Activated gamma-delta T cell treated with anti-CD3 and anti-CD28 coated beads, Interleukin-2, amount 50 U/mL, for 16 hours (primary cell): Measurements from ENCODE around the gene SETD7.

ENCODE experiments used
- DNase-seq: peaks from one replicate; pipeline ENCODE4 v3.0.0-alpha.2; 2020; ENCODE audit warnings: low read depth

The SETD7 gene

GRCh38 chr4:139556071-139556723 lies at the start of gene SETD7:
Gene SETD7, minus strand, starts transcription at chr4:139556219. Its CDS starts 82 bp downstream, at chr4:139556137.
- no peak for DNase-seq

- DNase-seq, result no peak
Observed at GRCh38 chr4:139605516-139605915, 49.5 kb upstream of the SETD7 start.

DNA sequence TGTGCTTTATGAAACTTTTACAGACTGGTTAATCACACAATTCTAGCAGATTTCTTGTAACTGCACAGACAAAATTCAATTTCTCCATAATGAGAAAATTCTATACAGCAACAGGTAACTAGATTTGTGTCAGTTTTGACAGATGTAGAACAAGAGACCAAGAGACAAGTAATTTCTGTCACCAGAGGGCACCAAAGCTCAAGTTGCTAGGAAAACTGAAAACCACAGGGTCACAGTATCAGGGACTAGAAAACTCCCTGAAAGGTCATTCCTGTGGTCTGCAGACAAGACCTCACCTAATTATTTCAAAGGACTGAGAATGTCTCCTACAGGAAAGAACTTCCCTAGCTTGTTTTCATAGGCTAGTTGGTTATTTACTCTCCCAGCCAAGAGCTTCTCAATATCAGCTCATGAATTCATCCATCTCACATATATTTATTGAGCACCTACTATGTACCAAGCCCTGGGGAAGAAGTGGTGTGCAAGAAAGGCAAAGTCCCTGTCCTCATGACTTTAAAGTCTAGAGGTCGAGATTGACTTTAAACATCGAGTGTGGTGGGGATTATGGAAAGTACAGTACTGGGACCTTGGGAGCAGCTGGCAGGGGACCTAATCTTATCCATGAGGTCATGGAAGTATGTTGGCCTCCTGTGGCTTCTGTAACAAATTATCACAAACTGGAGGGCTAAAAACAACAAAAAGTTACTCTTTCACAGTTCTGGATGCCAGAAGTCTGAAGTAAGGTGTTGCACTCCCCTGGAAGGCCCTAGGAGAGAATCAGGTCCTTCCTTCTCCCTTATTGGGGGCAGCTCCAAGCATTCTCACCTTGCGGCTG lies 47.8 kb upstream of the SETD7 start:
- DNase-seq, result no peak

DNA sequence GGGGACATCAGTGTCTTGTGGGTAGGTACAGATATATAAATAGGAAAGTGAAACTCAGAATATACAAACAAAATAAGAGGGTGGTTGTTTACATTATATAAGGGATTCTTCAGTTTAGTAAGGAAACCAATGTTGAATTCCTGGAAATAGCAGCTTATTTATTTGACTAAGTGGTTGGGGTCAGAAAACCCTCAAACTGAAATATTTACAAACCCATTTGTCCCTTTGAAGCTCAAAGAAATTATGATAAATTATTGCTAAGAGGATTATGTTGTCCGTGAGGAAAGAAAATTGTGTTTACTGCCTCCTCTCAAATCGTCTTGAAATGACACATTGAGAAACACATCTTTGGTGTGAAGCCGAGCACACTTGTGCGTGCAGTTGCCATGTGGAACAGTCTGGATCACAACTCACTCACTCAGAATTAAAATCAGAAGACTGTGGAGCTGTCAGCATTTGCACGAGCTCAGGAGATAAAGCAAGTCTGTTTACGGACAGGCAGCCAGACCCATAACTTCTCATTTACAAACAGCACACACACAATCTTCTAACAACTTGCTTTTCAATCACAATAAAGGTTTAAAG lies 46.8 kb upstream of the SETD7 start:
- no peak for DNase-seq

DNA sequence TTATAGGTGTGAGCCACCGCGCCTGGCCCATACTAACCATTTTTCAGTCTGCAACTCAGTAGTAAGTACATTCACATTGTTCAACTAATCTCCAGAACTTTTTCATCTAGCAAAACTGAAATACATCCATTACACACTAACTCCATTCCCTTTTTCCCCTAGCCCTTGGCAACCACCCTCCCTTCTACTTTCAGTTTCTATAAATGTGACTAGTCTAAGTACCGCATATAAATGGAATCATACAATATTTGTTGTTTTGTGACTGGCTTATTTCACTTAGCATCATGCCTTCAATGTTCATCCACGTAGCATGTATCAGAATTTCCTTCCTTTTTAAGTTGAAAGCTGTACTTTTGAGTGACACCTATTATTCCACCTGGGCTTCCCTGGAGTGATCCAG lies 44.6 kb upstream of the SETD7 start:
- no peak for DNase-seq

DNA sequence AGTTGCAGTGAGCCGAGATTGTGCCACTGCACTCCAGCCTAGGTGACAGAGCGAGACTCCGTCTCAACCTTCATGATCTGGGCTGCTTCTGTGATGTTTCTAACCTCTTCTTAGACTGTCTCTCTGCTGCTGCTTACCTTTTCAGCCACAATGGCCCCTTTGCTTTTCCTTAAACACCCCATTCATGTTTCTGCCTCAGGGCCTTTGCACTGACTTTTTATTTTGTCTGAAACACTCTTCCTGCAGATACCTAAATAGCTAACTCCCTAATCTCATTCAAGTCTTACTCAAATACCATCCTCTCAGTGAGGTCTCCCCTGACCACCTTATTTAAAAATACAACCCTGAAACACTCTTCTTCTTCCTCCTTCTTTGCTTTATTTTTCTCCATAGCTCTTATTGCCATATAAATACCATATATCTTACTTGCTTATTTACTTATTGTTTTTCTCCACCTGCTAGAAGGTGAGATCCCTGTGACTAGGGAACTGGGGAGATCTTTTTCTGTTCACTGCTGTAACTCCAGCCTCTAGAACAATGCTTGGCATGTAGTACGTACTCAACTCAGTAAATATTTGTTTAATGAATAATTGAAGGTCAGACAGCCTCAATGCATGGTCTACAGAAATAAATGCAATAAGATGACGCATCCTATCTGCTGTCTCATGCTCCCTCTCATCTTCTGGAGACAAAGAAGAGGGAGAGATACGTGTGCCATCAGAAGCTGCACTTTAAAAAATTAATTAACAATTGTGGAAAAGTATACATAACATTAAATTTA lies 43.8 kb upstream of the SETD7 start:
- no peak for DNase-seq

DNA sequence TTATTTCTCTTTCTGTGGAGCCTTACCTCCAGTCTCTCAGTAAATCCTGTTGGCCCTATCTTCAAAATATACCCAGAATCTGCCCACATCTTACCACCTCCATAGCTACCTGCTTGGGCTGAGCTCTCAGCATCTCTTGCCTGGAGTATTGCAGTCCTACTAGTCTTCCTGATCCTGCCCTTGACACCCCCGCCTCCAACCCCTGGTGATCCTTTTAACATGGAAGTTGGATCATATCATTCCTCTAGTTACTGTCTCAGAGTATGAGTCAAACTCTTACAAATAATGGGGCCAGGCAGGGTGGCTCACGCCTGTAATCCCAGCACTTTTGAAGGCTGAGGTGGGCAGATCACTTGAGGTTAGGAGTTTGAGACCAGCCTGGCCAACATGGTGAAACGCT lies 43.1 kb upstream of the SETD7 start:
- DNase-seq, result no peak

GRCh38 chr4:139596684-139597279 lies 40.8 kb upstream of the SETD7 start:
- DNase-seq, result no peak

DNA sequence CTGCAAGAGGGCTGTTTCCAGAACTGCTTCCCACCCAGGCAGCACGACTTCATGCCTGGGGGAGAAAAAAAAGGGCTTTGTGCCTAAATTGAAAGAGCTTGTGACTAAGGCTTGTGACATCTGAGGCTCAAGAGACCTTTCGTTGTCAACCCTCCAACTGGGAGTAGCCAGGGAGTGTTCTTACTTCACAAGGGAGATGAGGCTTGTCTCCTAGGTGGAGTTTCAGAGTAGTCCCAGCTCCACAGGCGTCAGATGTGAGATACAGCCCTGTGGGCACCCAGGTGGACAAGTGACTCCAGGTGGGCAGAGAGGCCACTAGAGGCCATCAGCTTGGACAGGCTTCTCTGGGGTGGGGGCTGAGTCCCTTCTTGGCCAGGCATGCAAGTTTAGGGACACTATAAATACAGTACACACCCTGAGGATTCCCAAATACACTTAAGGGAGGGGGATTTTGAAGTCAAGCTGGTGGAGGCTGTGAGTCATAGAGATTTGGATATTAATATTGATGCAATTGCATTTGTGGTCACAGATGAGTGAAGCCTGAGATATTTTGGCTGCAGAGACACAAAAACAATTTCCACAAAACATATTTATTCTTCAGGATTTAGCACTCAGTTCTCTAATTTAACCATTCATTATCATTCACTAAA lies 40.1 kb upstream of the SETD7 start:
- no peak for DNase-seq

- DNase-seq, result no peak
Observed at GRCh38 chr4:139594591-139595185, 38.7 kb upstream of the SETD7 start.

DNA sequence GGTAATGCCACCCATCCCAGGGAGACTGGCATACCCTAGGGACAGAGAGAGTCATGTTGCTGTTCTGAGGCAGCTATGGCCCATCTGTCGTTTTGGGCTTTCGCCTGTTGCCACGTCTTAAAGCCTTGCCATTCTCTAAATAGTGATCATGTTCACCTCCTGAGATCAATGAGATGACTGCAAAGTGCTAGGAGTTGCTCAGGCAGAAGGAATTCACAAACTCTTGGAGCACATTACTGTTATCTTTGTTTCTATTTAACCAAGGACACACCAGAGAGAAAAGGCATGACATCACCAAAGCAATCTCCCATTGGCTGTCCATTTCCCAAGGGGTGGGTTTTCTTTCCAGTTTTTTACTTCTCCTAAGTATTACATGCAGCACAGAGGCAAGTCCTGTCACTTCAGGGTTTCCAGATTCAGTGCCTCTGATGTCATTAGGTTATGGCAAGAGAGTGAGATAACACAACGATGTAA lies 37.1 kb upstream of the SETD7 start:
- DNase-seq, result no peak

- DNase-seq, result no peak
Observed at GRCh38 chr4:139589336-139590018, 33.5 kb upstream of the SETD7 start.

DNA sequence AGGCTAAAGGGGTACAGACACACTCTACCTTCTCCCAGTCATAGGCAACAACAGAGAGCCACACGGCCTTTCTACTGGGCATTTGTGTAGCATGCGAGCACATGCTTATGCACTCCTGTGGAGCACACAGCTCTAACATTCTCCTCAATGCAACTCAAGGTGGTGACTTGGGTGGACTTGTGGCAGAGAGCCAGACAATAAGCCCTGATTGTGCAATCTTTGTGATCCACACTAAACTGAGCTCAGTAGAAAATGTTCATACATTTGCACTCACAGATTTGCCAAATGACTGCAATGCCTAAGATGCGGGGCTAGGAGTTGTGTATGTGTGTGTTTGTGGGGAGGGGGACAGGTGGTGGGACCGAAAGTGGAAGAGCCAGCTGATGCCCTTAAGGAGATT lies 31.4 kb upstream of the SETD7 start:
- DNase-seq, result no peak

GRCh38 chr4:139585473-139585872 lies 29.5 kb upstream of the SETD7 start:
- no peak for DNase-seq

- DNase-seq, result no peak
Observed at GRCh38 chr4:139584784-139585183, 28.8 kb upstream of the SETD7 start.

DNA sequence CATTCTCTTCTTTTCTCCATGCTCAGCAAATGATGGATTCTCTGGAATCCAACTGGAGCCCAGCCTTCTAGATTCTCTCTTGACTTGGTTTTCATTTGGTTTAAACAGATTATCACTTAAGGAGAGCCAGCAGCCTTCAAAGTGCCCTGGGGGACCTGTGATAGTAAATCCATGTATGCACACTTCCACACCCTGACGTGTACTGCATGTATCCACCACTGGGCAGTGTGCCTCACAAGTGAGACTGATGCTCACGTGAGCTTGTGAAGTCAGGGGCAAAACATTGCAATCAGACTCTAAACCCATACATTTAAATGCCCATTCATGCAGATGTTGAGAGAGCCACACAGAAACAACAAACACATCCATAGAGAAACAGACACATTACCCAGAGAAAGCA lies 28.0 kb upstream of the SETD7 start:
- DNase-seq, result no peak

GRCh38 chr4:139582044-139582443 lies 26.0 kb upstream of the SETD7 start:
- no peak for DNase-seq

DNA sequence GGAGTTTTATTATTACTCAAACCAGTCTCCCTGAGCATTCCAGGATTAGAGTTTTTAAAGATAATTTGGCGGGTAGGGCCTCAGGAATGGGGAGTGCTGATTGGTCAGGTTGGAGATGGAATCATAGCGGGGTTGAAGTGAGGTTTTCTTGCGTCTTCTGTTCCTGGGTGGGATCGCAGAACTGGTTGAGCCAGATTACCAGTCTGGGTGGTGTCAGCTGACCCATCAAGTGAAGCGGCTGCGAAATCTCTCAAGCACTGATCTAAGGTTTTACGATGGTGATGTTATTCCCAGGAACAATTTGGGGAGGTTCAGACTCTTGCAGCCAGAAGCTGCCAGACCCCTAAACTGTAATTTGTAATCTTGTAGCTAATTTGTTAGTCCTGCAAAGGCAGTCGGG lies 25.1 kb upstream of the SETD7 start:
- DNase-seq, result no peak

DNA sequence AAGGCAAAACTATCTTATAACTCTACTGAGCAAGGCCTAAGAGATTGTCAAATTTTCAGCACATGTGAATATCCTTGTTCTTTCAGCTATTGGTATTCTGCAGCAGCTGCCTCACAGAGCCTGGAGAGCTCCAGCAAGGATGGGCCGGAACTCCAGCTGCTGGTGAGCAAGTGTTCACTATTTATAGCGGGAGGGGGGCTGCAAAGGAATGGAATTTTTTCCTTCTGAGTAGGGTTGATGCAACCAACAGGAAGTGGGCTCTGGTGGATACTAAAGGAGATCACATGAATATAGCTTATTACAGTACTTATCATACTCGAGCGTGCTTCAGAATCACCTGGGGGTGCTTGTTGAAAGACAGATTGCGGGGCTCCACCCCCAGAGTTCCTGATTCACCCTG lies 20.2 kb upstream of the SETD7 start:
- no peak for DNase-seq

DNA sequence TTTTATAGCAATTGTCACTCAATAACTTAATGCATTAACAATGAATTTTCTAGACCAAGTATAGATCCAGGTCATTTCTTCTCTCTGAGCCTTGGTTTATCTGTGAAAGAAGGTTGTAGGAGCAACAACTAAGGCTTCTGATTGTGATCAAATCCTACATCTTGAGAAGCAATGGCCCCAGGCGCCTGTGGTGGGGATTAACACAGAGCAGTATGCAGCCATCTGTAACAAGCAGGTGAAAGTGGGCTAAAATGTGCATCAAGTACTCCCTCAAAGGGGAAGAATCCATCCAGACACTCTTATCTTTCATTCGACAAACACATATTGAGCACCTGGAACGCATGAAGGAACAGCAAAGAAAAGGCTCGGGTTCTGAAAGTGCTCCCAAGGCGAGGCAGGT lies 19.1 kb upstream of the SETD7 start:
- no peak for DNase-seq
